Medulla oblongata (tissue), 1 donor: Measurements from ENCODE around the gene APBA2.
"Not testable (repeated sequence)": the region's sequence is repeated elsewhere in the genome, so short reads cannot be mapped to it uniquely, and the experiment has no call there.

Experiments
- DNase-seq: peaks from one replicate; pipeline ENCODE4 v3.0.0-alpha.2; 2015; ENCODE audit errors: extremely low spot score

Gene APBA2

GRCh38 chr15:28997791-28998190 lies 112.0 kb downstream of the APBA2 start:
- DNase-seq = no peak

DNA sequence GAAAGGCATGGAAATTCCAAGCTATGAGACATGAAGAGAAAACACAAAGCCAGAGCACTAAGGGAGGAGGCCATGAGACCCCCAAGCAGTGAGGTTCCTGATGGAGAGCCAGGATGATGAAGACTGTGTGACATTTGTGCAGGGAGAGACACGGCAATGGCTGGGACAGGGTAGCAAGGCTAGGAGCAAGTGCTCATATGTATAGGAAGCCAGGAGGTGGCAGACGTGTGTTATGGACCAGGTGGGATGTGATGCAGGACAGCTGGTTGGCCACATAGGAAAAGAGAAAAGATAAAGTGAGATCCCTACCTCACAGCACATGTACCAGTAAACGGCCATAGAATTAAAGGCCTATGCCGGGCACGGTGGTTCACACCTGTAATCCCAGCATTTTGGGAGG lies 112.7 kb downstream of the APBA2 start:
- DNase-seq = no peak

DNA sequence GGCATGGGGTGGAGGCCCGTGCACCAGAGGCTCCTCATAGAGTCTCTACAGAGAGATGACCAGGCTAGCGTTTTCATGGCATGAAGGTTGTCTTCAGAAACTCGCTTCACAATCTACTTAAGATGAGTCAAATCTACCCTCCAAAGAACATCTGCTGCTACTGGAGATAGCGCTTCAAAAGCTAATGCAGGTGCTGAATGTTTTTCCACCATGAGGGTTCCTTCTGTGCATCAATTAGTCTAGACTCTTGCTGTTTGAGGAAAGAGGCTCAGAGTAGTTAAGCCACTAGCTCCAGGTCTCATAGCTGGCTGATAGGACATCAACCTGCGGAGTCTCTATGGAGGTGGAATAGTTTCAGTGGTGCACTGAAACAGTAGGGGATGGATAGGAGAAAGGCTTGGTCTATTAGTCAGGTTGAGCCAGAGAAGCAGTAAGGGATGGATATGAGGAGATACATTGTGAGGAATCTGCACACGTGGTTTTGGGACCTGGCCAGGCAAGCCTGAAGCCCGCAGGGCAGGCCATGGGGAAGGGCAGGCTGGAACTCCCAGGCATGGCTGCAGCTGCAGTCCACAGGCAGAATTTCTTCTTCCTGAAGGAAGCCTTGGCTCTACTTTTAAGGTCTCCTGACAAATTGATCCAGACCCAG lies 117.5 kb downstream of the APBA2 start:
- DNase-seq = no peak

GRCh38 chr15:29003840-29004233 lies 118.1 kb downstream of the APBA2 start:
- no peak for DNase-seq

DNA sequence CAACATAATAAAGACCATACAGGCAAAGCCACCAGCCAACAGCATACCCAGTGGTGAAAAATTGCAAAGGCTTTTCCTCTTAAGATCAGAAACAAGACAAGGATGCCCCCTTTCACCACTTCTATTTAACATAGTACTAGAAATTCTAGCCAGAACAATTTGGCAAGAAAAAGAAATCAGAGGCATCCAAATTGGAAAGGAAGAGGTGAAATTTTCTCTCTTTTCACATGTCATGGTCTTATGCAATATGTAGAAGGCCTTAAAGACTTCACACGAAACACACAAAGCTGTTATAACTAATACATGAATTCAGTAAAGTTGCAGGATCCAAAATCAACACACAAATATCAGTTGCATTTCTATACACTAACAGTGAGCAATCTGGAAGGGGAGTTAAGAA lies 120.2 kb downstream of the APBA2 start:
- DNase-seq = no peak

DNA sequence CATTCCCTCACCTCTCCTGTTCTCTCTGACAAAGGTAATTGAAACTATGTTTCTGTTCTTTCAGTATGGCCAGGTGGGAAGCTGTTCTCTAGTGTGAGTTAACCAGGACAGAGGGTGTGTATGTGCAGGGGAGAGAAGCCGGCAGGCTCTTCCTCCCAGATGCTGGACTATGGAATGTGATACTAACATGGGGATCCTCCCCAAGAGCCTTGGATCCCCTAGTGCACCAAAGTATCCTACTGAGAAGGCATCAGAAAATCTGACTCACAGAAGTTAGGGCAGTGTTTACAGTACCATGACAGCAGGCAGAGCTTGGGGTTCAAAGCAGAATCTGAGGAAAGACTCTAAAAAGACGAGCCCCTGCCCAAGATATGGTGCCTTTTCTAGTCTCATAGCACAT lies 123.1 kb downstream of the APBA2 start:
- no peak for DNase-seq

- no peak for DNase-seq
Observed at GRCh38 chr15:29012097-29012496, 126.3 kb downstream of the APBA2 start.

GRCh38 chr15:29014493-29014892 lies 128.7 kb downstream of the APBA2 start:
- DNase-seq = no peak

DNA sequence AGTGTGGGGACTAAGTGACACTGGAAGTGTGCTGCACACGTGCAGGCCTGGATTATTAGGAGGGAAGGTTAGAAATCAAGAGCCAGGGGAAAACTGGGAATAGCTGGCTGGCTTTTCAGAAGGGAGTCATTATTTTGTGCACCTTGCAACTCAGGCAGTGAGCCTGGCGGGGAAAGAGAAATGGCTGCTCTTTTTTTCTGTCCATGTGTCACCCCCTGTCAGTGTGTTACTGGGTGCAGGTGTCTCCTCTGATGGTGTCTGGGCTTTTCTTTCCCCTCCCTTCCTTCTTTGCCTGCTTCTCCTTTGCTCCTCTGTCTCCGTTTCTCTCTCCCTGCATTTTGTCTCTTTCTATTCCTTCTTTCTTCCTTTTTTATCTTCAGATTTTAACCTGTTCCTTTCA lies 130.7 kb downstream of the APBA2 start:
- DNase-seq = no peak

DNA sequence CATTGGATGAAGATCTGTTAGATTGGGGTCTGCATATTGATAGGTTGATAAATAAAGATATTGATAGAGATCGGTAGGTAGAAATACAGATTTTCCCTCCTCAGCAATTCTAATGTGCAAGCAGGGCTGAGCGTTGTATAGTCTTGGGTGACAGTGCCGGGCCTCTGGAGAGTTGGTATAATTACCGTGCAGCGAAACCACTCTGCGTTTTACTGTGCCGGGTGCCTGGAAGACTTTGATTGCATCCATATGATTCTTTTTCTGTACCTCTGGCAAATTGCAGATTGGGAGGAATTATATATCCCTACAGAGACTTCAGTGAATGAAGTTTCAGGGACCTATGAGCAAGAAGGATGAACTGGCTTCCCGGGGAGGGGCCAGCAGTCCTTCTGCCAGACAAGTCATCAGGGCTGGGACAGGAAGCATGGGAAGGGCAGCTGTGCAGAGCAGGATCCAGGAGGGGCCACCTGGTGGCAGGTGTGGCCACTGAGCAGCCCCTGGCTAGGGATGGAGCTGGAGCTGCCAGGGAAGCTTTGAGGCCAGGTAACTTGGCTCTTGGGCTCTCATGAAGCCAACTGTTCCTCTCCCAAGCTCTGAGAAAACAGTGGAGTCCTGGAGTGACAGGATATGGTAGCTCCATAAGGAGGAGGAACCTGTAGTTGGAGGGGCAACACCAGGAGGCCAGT lies 132.5 kb downstream of the APBA2 start:
- no peak for DNase-seq

- DNase-seq = no peak
Observed at GRCh38 chr15:29018995-29019976, 133.5 kb downstream of the APBA2 start.

GRCh38 chr15:29021857-29022256 lies 136.1 kb downstream of the APBA2 start:
- DNase-seq = no peak

DNA sequence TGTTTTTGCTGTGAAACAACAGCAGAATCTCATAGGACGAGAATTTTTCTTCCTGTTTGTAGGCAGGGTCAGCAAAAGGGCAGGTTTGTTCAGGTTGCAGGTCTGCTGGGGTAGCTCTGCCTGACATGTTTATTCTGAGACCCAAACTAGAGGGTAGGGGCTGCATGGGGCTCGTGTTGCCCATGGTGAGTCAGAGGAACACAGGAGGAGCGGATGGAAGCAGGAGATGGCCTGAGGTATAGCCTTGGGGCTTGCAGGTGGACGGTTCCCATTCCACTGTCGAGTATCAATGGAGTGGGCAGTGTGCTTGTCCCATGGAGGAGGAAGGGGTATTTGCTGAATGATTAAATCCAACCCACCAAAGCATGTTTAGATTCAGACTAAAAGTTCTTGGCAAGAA lies 138.9 kb downstream of the APBA2 start:
- DNase-seq = no peak

GRCh38 chr15:29025411-29025810 lies 139.6 kb downstream of the APBA2 start:
- DNase-seq = not testable (repeated sequence)

DNA sequence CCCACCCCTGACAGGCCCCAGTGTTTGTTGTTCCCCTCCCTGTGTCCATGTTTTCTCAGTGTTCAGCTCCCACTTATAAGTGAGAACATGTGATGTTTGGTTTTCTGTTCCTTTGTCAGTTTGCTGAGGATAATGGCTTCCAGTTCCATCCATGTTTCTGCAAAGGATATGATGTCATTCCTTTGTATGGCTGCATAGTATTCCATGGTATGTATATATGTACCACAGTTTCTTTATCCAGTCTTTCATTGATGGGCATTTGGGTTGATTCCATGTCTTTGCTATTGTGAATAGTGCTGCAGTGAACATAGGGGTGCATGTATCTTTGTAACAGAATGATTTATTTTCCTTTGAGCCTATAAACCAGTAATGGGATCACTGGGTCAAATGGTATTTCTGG lies 142.4 kb downstream of the APBA2 start:
- DNase-seq = not testable (repeated sequence)

GRCh38 chr15:29029651-29030195 lies 143.9 kb downstream of the APBA2 start:
- no peak for DNase-seq

DNA sequence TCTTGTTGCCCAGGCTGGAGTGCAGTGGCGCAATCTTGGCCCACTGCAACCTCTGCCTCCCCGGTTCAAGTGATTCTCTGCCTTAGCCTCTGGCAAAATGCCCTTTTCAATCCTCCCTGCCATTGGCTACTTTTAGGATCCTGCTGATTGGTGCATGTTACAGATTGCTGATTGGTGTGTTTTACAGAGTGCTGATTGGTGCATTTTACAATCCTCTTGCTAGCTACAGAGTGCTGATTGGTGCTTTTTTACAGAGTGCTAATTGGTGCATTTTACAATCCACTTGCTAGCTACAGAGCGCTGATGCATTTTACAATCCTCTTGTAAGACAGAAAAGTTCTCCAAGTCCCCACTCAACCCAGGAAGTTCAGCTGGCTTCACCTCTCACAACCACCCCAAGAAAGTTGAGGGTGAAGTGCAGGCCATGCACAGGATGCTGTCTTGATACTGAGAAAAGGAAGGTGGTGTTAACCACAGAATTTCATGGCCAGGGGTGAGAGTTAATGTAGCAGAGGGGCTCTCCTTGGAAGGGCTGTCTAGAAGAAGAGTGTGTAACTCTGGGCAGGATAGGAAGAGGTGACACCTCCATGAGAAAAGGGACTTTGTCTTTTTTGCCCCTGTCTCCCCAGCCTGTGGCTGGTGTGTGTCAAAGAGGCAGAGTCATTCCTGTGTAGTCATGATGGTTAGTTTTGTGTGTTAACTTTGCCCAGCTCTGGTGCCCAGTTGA lies 145.9 kb downstream of the APBA2 start:
- no peak for DNase-seq

DNA sequence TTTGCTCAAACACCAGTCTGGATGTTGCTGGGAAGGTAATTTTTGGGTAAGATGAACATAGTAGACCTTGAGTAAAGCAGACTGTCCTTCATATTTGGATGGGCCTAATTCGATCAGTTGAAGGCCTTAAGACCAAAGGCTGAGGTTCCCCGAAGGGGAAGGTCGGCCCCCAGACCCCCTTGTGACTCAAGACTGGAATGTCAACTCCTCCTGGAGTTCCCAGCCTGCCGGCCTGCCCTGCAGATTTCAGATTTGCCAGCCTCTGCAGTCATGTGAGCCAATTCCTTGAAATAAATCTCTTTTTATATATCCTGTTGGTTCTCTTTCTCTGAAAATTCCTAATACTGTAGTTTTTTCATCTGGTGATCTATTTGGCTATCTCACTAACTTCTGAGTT lies 146.5 kb downstream of the APBA2 start:
- no peak for DNase-seq

DNA sequence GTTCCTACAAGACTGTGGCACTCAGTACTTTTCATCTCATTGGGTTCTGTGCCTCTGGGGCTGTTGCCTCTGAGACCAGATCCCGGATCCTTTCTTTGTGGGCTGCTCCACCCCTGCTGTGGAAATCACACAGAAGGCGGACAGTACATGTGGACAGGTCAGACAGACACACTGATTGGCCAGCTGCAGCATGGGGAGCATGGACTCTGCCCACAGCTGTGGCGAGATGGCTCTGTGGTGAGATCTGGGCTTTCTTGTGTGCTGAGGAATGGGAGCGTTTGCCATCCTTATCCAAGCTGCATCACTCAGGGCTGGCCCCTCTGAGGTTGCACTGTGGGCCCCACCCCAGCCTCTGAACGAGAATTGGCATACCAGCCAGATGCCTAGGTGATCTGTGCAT lies 147.0 kb downstream of the APBA2 start:
- DNase-seq = no peak

- DNase-seq = no peak
Observed at GRCh38 chr15:29034151-29034550, 148.4 kb downstream of the APBA2 start.

DNA sequence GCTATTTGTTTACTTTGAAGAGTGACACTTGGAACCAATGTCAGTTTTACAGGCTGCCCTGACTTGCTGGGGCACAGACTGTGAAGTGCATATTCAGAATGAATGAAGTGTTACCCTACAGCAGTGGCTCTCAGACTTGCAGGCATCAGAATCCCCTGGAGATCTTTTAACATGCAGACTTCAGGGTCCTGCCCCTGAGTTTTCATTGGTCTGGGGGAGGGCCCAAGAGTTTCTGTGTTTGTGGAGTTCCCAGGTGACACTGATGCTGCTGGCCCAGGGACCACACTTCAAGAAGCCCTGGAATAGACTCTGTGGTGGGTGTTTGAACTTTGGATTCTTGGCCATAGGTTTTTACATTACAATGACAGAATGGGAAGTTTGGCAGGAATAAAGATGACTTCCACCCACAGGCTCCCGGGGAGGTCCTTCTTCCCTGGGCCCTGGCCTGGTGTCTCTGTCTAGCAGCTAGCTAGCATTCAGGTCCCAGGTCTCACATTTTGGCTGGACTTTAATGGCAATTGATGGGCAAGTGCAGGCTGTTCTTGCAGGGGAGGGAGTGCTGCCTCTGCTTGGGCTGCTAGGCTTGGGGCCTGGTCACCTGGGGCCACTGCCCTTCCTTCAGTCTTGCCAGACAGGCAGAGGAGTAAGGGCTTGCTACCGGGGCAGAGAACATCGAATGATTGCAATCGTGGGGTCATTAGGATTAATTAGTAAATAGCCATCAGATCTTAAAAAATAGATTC lies 149.0 kb downstream of the APBA2 start:
- DNase-seq = no peak
